ENCODE measurements around the gene CXCR4. TPM values are rescaled to one million over a fixed set of nuclear protein-coding genes. Genes with fewer than 3 reads are reported as not detected.
"Not testable (repeated sequence)": the region's sequence is repeated elsewhere in the genome, so short reads cannot be mapped to it uniquely, and the experiment has no call there.

Gene CXCR4
- total and polyA plus RNA-seq, 2 experiments from 2014 or later, result 2.1 TPM

GRCh38 chr2:136091899-136092298 is 26.1 kb downstream of the CXCR4 start:
- Histone ChIP-seq H3K4me2 (no peak overlapping the region), H3K4me1 (ENCODE audit: insufficient read depth) (peaks cover 19% of the 10 kb centered on the region), H3K4me3 (no peak overlapping the region), H3K27ac (ENCODE audit: low read depth) (no peak overlapping the region), H3K79me2 (replicated peaks; ENCODE audit: insufficient read depth) (no peaks in the 10 kb centered on the region), H3K27me3 (ENCODE audit: insufficient read depth) (no peaks in the 10 kb centered on the region), H3K36me3 (ENCODE audit: insufficient read depth) (no peaks in the 10 kb centered on the region), H4K20me1 (replicated peaks; ENCODE audit: insufficient read depth) (no peaks in the 10 kb centered on the region), H3F3A (replicated peaks; ENCODE audit: low read depth) (no peaks in the 10 kb centered on the region), H2AFZ (no peak overlapping the region), H3K9me2 (ENCODE audit: insufficient read depth) (no peaks in the 10 kb centered on the region)
- peaks cover 4% of the 10 kb centered on the region; the same call in 1 of the 3 replicates for H3K36me3 Mint-ChIP-seq (ENCODE audit: low read depth)
- no peak for DNase-seq (ENCODE audit: low spot score)
- peaks cover 20% of the 10 kb centered on the region for H3K4me1 Mint-ChIP-seq
- H3K9me3 Mint-ChIP-seq, result peaks cover 10% of the 10 kb centered on the region
- H3K4me3 Mint-ChIP-seq, result no peak overlapping the region
- H3K27me3 Mint-ChIP-seq (ENCODE audit: insufficient read depth, low read depth, poor library complexity), result peaks cover 1% of the 10 kb centered on the region
- ATAC-seq, result no peak
- no peak overlapping the region for H3K27ac Mint-ChIP-seq
- TF ChIP-seq CREB1 (CRISPR knock-in tag; IDR thresholded peaks at IDR 0.05; ENCODE audit: low read depth), result no peak
- TF ChIP-seq ZNF114 (CRISPR knock-in tag; IDR thresholded peaks at IDR 0.05), result no peak
- no peak for TF ChIP-seq ETS1 (IDR thresholded peaks at IDR 0.05)
- TF ChIP-seq POLR2AphosphoS5 (IDR thresholded peaks at IDR 0.05; ENCODE audit: low read depth), result no peak
- no peak for TF ChIP-seq STAT1 (IDR thresholded peaks at IDR 0.05; ENCODE audit: unreplicated experiment)

GRCh38 chr2:136087901-136088460 is 30.0 kb downstream of the CXCR4 start:
- not testable (repeated sequence) for H3K79me2 ChIP-seq (replicated peaks; ENCODE audit: insufficient read depth); H3K4me3 Mint-ChIP-seq; H3K36me3 Mint-ChIP-seq (ENCODE audit: low read depth); H3K4me3 ChIP-seq; H3F3A ChIP-seq (replicated peaks; ENCODE audit: low read depth); H3K4me1 ChIP-seq (ENCODE audit: insufficient read depth); H3K27ac Mint-ChIP-seq; H4K20me1 ChIP-seq (replicated peaks; ENCODE audit: insufficient read depth); H3K4me2 ChIP-seq; H3K36me3 ChIP-seq (ENCODE audit: insufficient read depth); H3K27me3 Mint-ChIP-seq (ENCODE audit: insufficient read depth, low read depth, poor library complexity); H2AFZ ChIP-seq; DNase-seq (ENCODE audit: low spot score); H3K27me3 ChIP-seq (ENCODE audit: insufficient read depth); H3K4me1 Mint-ChIP-seq; H3K27ac ChIP-seq (ENCODE audit: low read depth)
- peak; percentile 62 for ATAC-seq
- H3K9me3 Mint-ChIP-seq, result peaks cover 10% of the 10 kb centered on the region
- peaks cover 11% of the 10 kb centered on the region; the same call in 1 of the 2 replicates for H3K9me2 ChIP-seq (ENCODE audit: insufficient read depth)

- Histone ChIP-seq H4K20me1 (replicated peaks; ENCODE audit: insufficient read depth) (no peaks in the 10 kb centered on the region), H3K79me2 (replicated peaks; ENCODE audit: insufficient read depth) (no peaks in the 10 kb centered on the region), H3K9me2 (ENCODE audit: insufficient read depth) (peaks cover 16% of the 10 kb centered on the region), H3K4me3 (no peak overlapping the region), H3K27ac (ENCODE audit: low read depth) (no peak overlapping the region), H3K4me1 (ENCODE audit: insufficient read depth) (no peaks in the 10 kb centered on the region), H3K36me3 (ENCODE audit: insufficient read depth) (no peaks in the 10 kb centered on the region), H3F3A (replicated peaks; ENCODE audit: low read depth) (no peaks in the 10 kb centered on the region), H3K27me3 (ENCODE audit: insufficient read depth) (no peaks in the 10 kb centered on the region), H2AFZ (peak overlapping the region; percentile 43), H3K4me2 (no peak overlapping the region)
- Mint-ChIP-seq H3K36me3 (ENCODE audit: low read depth) (peaks cover 4% of the 10 kb centered on the region; the same call in 1 of the 3 replicates), H3K27ac (no peak overlapping the region), H3K9me3 (peaks cover 10% of the 10 kb centered on the region), H3K4me1 (peaks cover 3% of the 10 kb centered on the region; the same call in 1 of the 3 replicates), H3K4me3 (no peak overlapping the region), H3K27me3 (ENCODE audit: insufficient read depth, low read depth, poor library complexity) (peaks cover 1% of the 10 kb centered on the region)
- no peak for ATAC-seq
- no peak for DNase-seq (ENCODE audit: low spot score)
- no peak for TF ChIP-seq ZNF114 (CRISPR knock-in tag; IDR thresholded peaks at IDR 0.05)
- TF ChIP-seq JUNB (IDR thresholded peaks at IDR 0.05; ENCODE audit: unreplicated experiment), result no peak
- TF ChIP-seq POLR2AphosphoS5 (IDR thresholded peaks at IDR 0.05; ENCODE audit: low read depth), result no peak
- no peak for TF ChIP-seq ZNF462 (CRISPR knock-in tag; IDR thresholded peaks at IDR 0.05)
These were observed 31.5 kb downstream of the CXCR4 start for GRCh38 chr2:136086253-136087016.
